Ovary (tissue), 9 donors: ENCODE results near the gene MEGF9. TPM values are rescaled to one million over a fixed set of nuclear protein-coding genes. Genes with fewer than 3 reads are reported as not detected.

Source experiments
- DNase-seq, 5 donors: peaks; one replicate each; pipeline ENCODE4 v3.0.0-alpha.2; 2019 to 2020
- H3K27ac ChIP-seq, 2 donors: fragments of 200-600 bp; one replicate each; pipeline versions ENCODE4 v1.5.1 to v1.8.0; 2019 to 2022
- H3K27me3 ChIP-seq: fragments of 200-600 bp; one replicate; pipeline ENCODE4 v1.8.0; 2022
- H3K36me3 ChIP-seq: fragments of 200-600 bp; sonication (generic); one replicate; pipeline ENCODE4 v1.5.1; 2019
- H3K4me1 ChIP-seq: one replicate; pipeline ENCODE4 v1.8.1; 2013; ENCODE audit warnings: mild to moderate bottlenecking, moderate library complexity; ENCODE audit not compliant: insufficient read depth
- H3K4me3 ChIP-seq: fragments of 200-600 bp; sonication (generic); one replicate; pipeline ENCODE4 v1.5.1; 2017
- H3K9me3 ChIP-seq, 2 donors: fragments of 200-600 bp in 1 of 2; sonication (generic) in 1 of 2; one replicate each; pipeline versions ENCODE4 v1.5.1 to v1.8.1; 2013 to 2019; ENCODE audit warnings: mild to moderate bottlenecking in 1 of 2, moderate library complexity in 1 of 2
- CTCF ChIP-seq, 3 donors: fragments of 450-650 bp in 2 of 3; fragments of 200-600 bp in 1 of 3; IDR thresholded peaks; one replicate each; pipeline versions ENCODE4 v1.5.1 to v1.8.0; 2016 to 2022; ENCODE audit warnings: antibody characterized with exemption in 3 of 3, mild to moderate bottlenecking in 1 of 3
- EP300 ChIP-seq: sonication (generic); formaldehyde crosslinking; IDR thresholded peaks from one replicate; pipeline ENCODE4 v1.6.1; 2017; ENCODE audit warnings: antibody characterized with exemption
- POLR2A ChIP-seq: fragments of 450-650 bp; IDR thresholded peaks from one replicate; pipeline ENCODE4 v1.6.1; 2017; ENCODE audit warnings: antibody characterized with exemption, mild to moderate bottlenecking, moderate library complexity
- WGBS, 3 donors: extraction: QIAGEN DNeasy Blood & Tissue Kit in 1 of 3; methylation state at CpG; one replicate each; pipeline versions ENCODE4 v1.1.5 to v1.1.7; 2013 to 2017; 5-methylcytosine and 5-hydroxymethylcytosine counted together
- intact Hi-C, 4 donors: fragments of 100-400 bp; cut with DNase I; formaldehyde crosslinking; loops; one replicate each; pipeline versions ENCODE4 v1.11.0 to v1.15.1; 2022 to 2023
- polyA plus RNA-seq, 2 donors: library from polyadenylated mRNA; stranded (reverse); fragments of 200-250 nt in 1 of 2; fragments of 350-450 nt in 1 of 2; fragmentation: Illumina TruSeq in 1 of 2; extraction: RNeasy Lipid Tissue Mini Kit (QIAGEN cat#74804) in 1 of 2; gene quantifications; one replicate each; pipeline ENCODE4 v1.2.3, GENCODE V29; 2013 to 2014
- total RNA-seq, 7 donors: library from RNA; depleted of rRNA in 2 of 7; stranded (reverse); fragments of >200 nt in 2 of 7; fragmentation: NEBNext Ultra II Directional in 3 of 7; extraction: Animal tissue kit (Norgen Biotek cat#: 25700) in 3 of 7; gene quantifications; one replicate each; pipeline versions ENCODE4 v1.1.0 to v1.2.4, GENCODE V29; 2016 to 2023
- donor health status: DM: no; HTN: no; CAD: no; lungs with moderate emphysema.
- donor health status: DM: no; HTN: no; CAD: no.
- donor health status: Bipolar disorder and iron deficiency.
- donor health status: DM: yes; HTN: yes; CAD: no.
- donor health status: DM: no; HTN: no; CAD: no.
- donor health status: DM: yes; HTN: yes; CAD: no.

The MEGF9 gene
- total and polyA plus RNA-seq, 9 donors = 9.9 to 27.3 (median 14.6) TPM

- Histone ChIP-seq H3K9me3 (no peaks in the 10 kb centered on the region), H3K4me3 (no peak overlapping the region), H3K36me3 (no peaks in the 10 kb centered on the region), H3K4me1 (peaks cover 6% of the 10 kb centered on the region), H3K27me3 (no peaks in the 10 kb centered on the region), H3K27ac (no peak overlapping the region)
- WGBS, 3 donors = 56 to 77% (median 72%) methylated on average over 2 of the region's 2 CpGs
- no peak for DNase-seq
- TF ChIP-seq EP300 (no peak), CTCF (IDR thresholded peaks at IDR 0.05) (no peak)
- intact Hi-C loops = no loop called here
Observed at GRCh38 chr9:120707170-120707569, 7.1 kb downstream of the MEGF9 start.

- no peak for TF ChIP-seq CTCF (IDR thresholded peaks at IDR 0.05)
- no peak for TF ChIP-seq POLR2A
- TF ChIP-seq EP300 = no peak
- Histone ChIP-seq H3K4me3 (no peak overlapping the region), H3K36me3 (no peaks in the 10 kb centered on the region), H3K27ac (no peak overlapping the region), H3K9me3 (no peaks in the 10 kb centered on the region), H3K4me1 (peaks cover 6% of the 10 kb centered on the region), H3K27me3 (no peaks in the 10 kb centered on the region)
- WGBS, 3 donors = 54 to 76% (median 75%) methylated on average over 3 of the region's 3 CpGs
- intact Hi-C loops = no loop called here
- DNase-seq = no peak
Observed at GRCh38 chr9:120705174-120705573, 9.1 kb downstream of the MEGF9 start.

GRCh38 chr9:120702075-120702474 lies 12.2 kb downstream of the MEGF9 start:
- no peak overlapping the region for H3K27ac ChIP-seq
- TF ChIP-seq EP300 (no peak), CTCF (IDR thresholded peaks at IDR 0.05) (no peak), POLR2A (no peak)
- WGBS, 3 donors = 96 to 98% (median 97%) methylated on average over 1 of the region's 1 CpG
- H3K36me3 ChIP-seq = no peaks in the 10 kb centered on the region
- H3K9me3 ChIP-seq = no peaks in the 10 kb centered on the region
- no peak for DNase-seq
- no peak overlapping the region for H3K4me3 ChIP-seq
- intact Hi-C loops = no loop called here
- H3K4me1 ChIP-seq = no peaks in the 10 kb centered on the region
- no peaks in the 10 kb centered on the region for H3K27me3 ChIP-seq

GRCh38 chr9:120701248-120701647 lies 13.0 kb downstream of the MEGF9 start:
- no peak for DNase-seq
- Histone ChIP-seq H3K36me3 (no peaks in the 10 kb centered on the region), H3K9me3 (no peaks in the 10 kb centered on the region), H3K4me3 (no peak overlapping the region), H3K27me3 (no peaks in the 10 kb centered on the region), H3K27ac (no peak overlapping the region), H3K4me1 (no peaks in the 10 kb centered on the region)
- intact Hi-C loops = no loop called here
- WGBS, 3 donors = 23 to 42% (median 24%) methylated on average over 1 of the region's 1 CpG
- no peak for TF ChIP-seq POLR2A
- TF ChIP-seq EP300 = no peak
- no peak for TF ChIP-seq CTCF (IDR thresholded peaks at IDR 0.05)

- H3K9me3 ChIP-seq = no peaks in the 10 kb centered on the region
- H3K4me3 ChIP-seq = no peak overlapping the region
- no peak for TF ChIP-seq CTCF (IDR thresholded peaks at IDR 0.05)
- no peak for TF ChIP-seq POLR2A
- TF ChIP-seq EP300 = no peak
- H3K4me1 ChIP-seq = no peaks in the 10 kb centered on the region
- intact Hi-C loops = no loop called here
- DNase-seq = no peak
- no peak overlapping the region for H3K27ac ChIP-seq
- no peaks in the 10 kb centered on the region for H3K27me3 ChIP-seq
- 42 to 60% (median 53%) methylated on average over 2 of the region's 2 CpGs for WGBS, 3 donors
- no peaks in the 10 kb centered on the region for H3K36me3 ChIP-seq
Observed at GRCh38 chr9:120698766-120699165, 15.5 kb downstream of the MEGF9 start.
